Retinal pigment epithelial cell (primary cell): ENCODE results near the gene POLR2B.
"Not testable (repeated sequence)": the region's sequence is repeated elsewhere in the genome, so short reads cannot be mapped to it uniquely, and the experiment has no call there.

Source experiments
- DNase-seq: peaks from one replicate; pipeline ENCODE4 v3.0.0-alpha.2; 2010; ENCODE audit warnings: low read depth
- H3K4me3 ChIP-seq: 2 replicates; pipeline ENCODE4 v1.5.1; 2011; ENCODE audit warnings: mild to moderate bottlenecking, low read length, control low read depth, moderate library complexity
- TF ChIP-seq, protein P1 (sequence below): conservative IDR thresholded peaks from 2 replicates; pipeline ENCODE4 v1.5.1; 2011; ENCODE audit warnings: low read depth, low read length, control low read depth, inconsistent platforms

The POLR2B gene

DNA sequence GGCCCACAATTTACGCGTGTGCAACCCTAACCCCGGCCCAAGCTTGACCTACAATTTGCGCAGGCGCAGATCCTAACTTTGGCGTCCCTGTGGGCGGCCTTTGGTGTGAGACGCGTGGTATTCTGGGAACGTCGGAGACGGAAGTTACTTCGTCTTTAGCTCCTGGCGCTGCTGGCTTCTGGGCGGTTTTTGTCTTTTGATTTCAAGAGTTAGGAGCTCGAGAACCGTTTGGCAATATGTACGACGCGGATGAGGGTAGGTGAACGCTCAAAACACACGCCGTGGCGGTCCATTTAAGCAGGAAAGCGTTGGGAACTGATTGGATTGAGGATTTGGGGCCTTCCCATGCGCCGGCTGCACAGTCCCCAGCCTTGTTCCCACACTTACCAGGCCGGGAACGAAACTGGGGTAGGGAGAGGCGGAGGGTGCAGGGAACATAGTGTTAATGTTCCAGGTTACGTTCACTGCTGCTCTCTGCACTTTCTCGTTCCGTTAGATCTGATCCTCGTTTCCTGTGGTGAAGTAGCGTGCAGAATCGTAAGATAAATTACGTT lies at the start of gene POLR2B:
Gene POLR2B, plus strand, starts transcription at position 147 of the 554 bp plus-strand sequence. Its CDS starts 90 bp downstream, at position 237.
- DNase-seq = peak; percentile 78
- TF ChIP-seq, protein P1, sequence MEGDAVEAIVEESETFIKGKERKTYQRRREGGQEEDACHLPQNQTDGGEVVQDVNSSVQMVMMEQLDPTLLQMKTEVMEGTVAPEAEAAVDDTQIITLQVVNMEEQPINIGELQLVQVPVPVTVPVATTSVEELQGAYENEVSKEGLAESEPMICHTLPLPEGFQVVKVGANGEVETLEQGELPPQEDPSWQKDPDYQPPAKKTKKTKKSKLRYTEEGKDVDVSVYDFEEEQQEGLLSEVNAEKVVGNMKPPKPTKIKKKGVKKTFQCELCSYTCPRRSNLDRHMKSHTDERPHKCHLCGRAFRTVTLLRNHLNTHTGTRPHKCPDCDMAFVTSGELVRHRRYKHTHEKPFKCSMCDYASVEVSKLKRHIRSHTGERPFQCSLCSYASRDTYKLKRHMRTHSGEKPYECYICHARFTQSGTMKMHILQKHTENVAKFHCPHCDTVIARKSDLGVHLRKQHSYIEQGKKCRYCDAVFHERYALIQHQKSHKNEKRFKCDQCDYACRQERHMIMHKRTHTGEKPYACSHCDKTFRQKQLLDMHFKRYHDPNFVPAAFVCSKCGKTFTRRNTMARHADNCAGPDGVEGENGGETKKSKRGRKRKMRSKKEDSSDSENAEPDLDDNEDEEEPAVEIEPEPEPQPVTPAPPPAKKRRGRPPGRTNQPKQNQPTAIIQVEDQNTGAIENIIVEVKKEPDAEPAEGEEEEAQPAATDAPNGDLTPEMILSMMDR = no peak
- H3K4me3 ChIP-seq = peak within 1 kb of the TSS; percentile 81

DNA sequence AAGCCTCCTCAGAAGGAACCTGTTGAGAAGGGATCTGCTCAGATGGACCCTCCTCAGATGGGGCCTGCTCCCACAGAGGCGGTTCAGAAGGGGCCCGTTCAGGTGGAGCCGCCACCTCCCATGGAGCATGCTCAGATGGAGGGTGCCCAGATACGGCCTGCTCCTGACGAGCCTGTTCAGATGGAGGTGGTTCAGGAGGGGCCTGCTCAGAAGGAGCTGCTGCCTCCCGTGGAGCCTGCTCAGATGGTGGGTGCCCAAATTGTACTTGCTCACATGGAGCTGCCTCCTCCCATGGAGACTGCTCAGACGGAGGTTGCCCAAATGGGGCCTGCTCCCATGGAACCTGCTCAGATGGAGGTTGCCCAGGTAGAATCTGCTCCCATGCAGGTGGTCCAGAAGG lies 48.1 kb upstream of the POLR2B start:
- DNase-seq = no peak
- H3K4me3 ChIP-seq = no peak overlapping the region
- TF ChIP-seq, protein P1 = no peak

- DNase-seq = no peak
- H3K4me3 ChIP-seq = no peak overlapping the region
- TF ChIP-seq, protein P1 = no peak
Observed at GRCh38 chr4:56931924-56932323, 46.8 kb upstream of the POLR2B start.

GRCh38 chr4:56937262-56937661 lies 41.4 kb upstream of the POLR2B start:
- TF ChIP-seq, protein P1 = no peak
- no peak for DNase-seq
- H3K4me3 ChIP-seq = no peak overlapping the region

GRCh38 chr4:56939826-56940225 lies 38.9 kb upstream of the POLR2B start:
- not testable (repeated sequence) for DNase-seq, H3K4me3 ChIP-seq

GRCh38 chr4:56940403-56940802 lies 38.3 kb upstream of the POLR2B start:
- TF ChIP-seq, protein P1 = no peak
- no peak for DNase-seq
- H3K4me3 ChIP-seq = no peak overlapping the region

DNA sequence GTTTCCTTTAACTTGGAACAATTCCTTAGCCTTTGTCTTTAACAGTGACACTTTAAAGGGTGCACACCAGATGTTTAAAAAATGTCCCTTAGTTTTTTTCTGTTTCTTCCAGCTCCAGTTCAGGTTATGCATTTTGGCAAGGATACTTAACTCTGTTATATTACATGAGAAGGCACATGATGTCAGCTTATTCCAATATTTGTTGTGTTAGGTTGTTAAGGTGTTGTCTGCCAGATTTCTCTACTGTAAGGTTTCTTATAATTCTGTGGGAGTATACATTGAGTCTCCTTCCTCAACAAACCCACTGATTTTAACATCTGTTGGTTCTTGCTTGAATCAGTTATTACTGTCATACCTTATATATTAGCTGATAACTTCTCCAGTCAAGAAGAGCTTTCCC lies 37.7 kb upstream of the POLR2B start:
- DNase-seq = no peak
- H3K4me3 ChIP-seq = no peak overlapping the region
- TF ChIP-seq, protein P1 = no peak
